ENCODE data around the gene SMIM20.

Gene SMIM20

GRCh38 chr4:25926462-25926861 lies 12.4 kb downstream of the SMIM20 start:
- Histone ChIP-seq H2AFZ (ENCODE audit: low read depth, low read length) (no peak overlapping the region), H3K9ac (ENCODE audit: low read depth, low read length) (no peak overlapping the region), H3K4me3 (ENCODE audit: low read depth in 1 of 2, low read length in 2 of 2) (no peak overlapping the region), H3K4me2 (ENCODE audit: insufficient read depth, low read length) (no peak overlapping the region), H3K27ac (ENCODE audit: low read length) (no peak overlapping the region), H3K4me1 (ENCODE audit: insufficient read depth, low read length) (no peaks in the 10 kb centered on the region), H3K79me2 (ENCODE audit: insufficient read depth, low read length) (no peaks in the 10 kb centered on the region), H3K9me3 (ENCODE audit: insufficient read depth, low read length, severe bottlenecking) (no peaks in the 10 kb centered on the region), H3K27me3 (ENCODE audit: insufficient read depth, low read length, poor library complexity) (no peaks in the 10 kb centered on the region), H4K20me1 (ENCODE audit: insufficient read depth, low read length) (no peaks in the 10 kb centered on the region), H3K36me3 (ENCODE audit: insufficient read depth, low read length) (no peaks in the 10 kb centered on the region)
- no peak for ATAC-seq (ENCODE audit: insufficient read depth, low read depth)
- TF ChIP-seq EZH2 (IDR thresholded peaks at IDR 0.05; ENCODE audit: borderline replicate concordance, low read depth, low read length, severe bottlenecking): no peak
- TF ChIP-seq CTCF (IDR thresholded peaks at IDR 0.05; ENCODE audit: borderline replicate concordance, extremely low read depth, low read length, poor library complexity, severe bottlenecking): no peak
- no peak for DNase-seq

- Histone ChIP-seq H3K27ac (ENCODE audit: low read length) (no peak overlapping the region), H3K9me3 (ENCODE audit: insufficient read depth, low read length, severe bottlenecking) (no peaks in the 10 kb centered on the region), H3K9ac (ENCODE audit: low read depth, low read length) (no peak overlapping the region), H3K4me3 (ENCODE audit: low read depth in 1 of 2, low read length in 2 of 2) (no peak overlapping the region), H3K36me3 (ENCODE audit: insufficient read depth, low read length) (no peaks in the 10 kb centered on the region), H2AFZ (ENCODE audit: low read depth, low read length) (no peak overlapping the region), H4K20me1 (ENCODE audit: insufficient read depth, low read length) (no peaks in the 10 kb centered on the region), H3K79me2 (ENCODE audit: insufficient read depth, low read length) (no peaks in the 10 kb centered on the region), H3K4me1 (ENCODE audit: insufficient read depth, low read length) (no peaks in the 10 kb centered on the region), H3K27me3 (ENCODE audit: insufficient read depth, low read length, poor library complexity) (no peaks in the 10 kb centered on the region), H3K4me2 (ENCODE audit: insufficient read depth, low read length) (no peak overlapping the region)
- DNase-seq (no peak), ATAC-seq (ENCODE audit: insufficient read depth, low read depth) (no peak)
- TF ChIP-seq CTCF (IDR thresholded peaks at IDR 0.05; ENCODE audit: borderline replicate concordance, extremely low read depth, low read length, poor library complexity, severe bottlenecking) (no peak), EZH2 (IDR thresholded peaks at IDR 0.05; ENCODE audit: borderline replicate concordance, low read depth, low read length, severe bottlenecking) (no peak)
Observed at GRCh38 chr4:25927361-25928195, 13.6 kb downstream of the SMIM20 start.

- H3K9ac ChIP-seq (ENCODE audit: low read depth, low read length): no peak overlapping the region
- H3K4me1 ChIP-seq (ENCODE audit: insufficient read depth, low read length): no peaks in the 10 kb centered on the region
- no peak for DNase-seq
- no peak for ATAC-seq (ENCODE audit: insufficient read depth, low read depth)
- no peaks in the 10 kb centered on the region for H3K9me3 ChIP-seq (ENCODE audit: insufficient read depth, low read length, severe bottlenecking)
- TF ChIP-seq EZH2 (IDR thresholded peaks at IDR 0.05; ENCODE audit: borderline replicate concordance, low read depth, low read length, severe bottlenecking): no peak
- no peak for TF ChIP-seq CTCF (IDR thresholded peaks at IDR 0.05; ENCODE audit: borderline replicate concordance, extremely low read depth, low read length, poor library complexity, severe bottlenecking)
- H4K20me1 ChIP-seq (ENCODE audit: insufficient read depth, low read length): no peaks in the 10 kb centered on the region
- H3K4me2 ChIP-seq (ENCODE audit: insufficient read depth, low read length): no peak overlapping the region
- H3K27ac ChIP-seq (ENCODE audit: low read length): no peak overlapping the region
- H3K4me3 ChIP-seq (ENCODE audit: low read depth in 1 of 2, low read length in 2 of 2): no peak overlapping the region
- H3K79me2 ChIP-seq (ENCODE audit: insufficient read depth, low read length): no peaks in the 10 kb centered on the region
- no peak overlapping the region for H2AFZ ChIP-seq (ENCODE audit: low read depth, low read length)
- H3K36me3 ChIP-seq (ENCODE audit: insufficient read depth, low read length): no peaks in the 10 kb centered on the region
- H3K27me3 ChIP-seq (ENCODE audit: insufficient read depth, low read length, poor library complexity): no peaks in the 10 kb centered on the region
Observed at GRCh38 chr4:25928379-25929297, 14.6 kb downstream of the SMIM20 start.
